Effector memory CD8-positive, alpha-beta T cell (primary cell): ENCODE results near the gene CCDC81.
"Not testable (repeated sequence)": the region's sequence is repeated elsewhere in the genome, so short reads cannot be mapped to it uniquely, and the experiment has no call there.

Experiments
- ATAC-seq: fragments of 150-1000 bp; cut with Tn5 transposase; replicated peaks from 2 replicates; pipeline ENCODE4 v1.10.0; 2021; ENCODE audit warnings: mild to moderate bottlenecking, moderate library complexity
- DNase-seq, 3 experiments: peaks; one replicate each; pipeline ENCODE4 v3.0.0; 2021
- H3K27ac Mint-ChIP-seq, 2 donors: one replicate each; pipeline ENCODE4 v1.8.0; 2022; ENCODE audit warnings: mild to moderate bottlenecking in 2 of 2, mixed read lengths in 2 of 2, moderate library complexity in 2 of 2
- H3K27me3 Mint-ChIP-seq, 2 donors: one replicate each; pipeline ENCODE4 v1.8.0; 2022; ENCODE audit warnings: mixed read lengths in 2 of 2
- H3K36me3 Mint-ChIP-seq: one replicate; pipeline ENCODE4 v1.8.0; 2022; ENCODE audit warnings: mild to moderate bottlenecking, moderate library complexity, mixed read lengths; ENCODE audit not compliant: insufficient read depth
- H3K4me1 Mint-ChIP-seq, 2 donors: one replicate each; pipeline ENCODE4 v1.8.0; 2022; ENCODE audit warnings: low read depth in 2 of 2, mixed read lengths in 2 of 2
- H3K4me3 Mint-ChIP-seq, 2 donors: one replicate each; pipeline ENCODE4 v1.8.0; 2022; ENCODE audit warnings: mild to moderate bottlenecking in 2 of 2, mixed read lengths in 2 of 2, moderate library complexity in 2 of 2
- H3K9me3 Mint-ChIP-seq, 2 donors: one replicate each; pipeline ENCODE4 v1.8.0; 2022; ENCODE audit warnings: mixed read lengths in 2 of 2

The CCDC81 gene

DNA sequence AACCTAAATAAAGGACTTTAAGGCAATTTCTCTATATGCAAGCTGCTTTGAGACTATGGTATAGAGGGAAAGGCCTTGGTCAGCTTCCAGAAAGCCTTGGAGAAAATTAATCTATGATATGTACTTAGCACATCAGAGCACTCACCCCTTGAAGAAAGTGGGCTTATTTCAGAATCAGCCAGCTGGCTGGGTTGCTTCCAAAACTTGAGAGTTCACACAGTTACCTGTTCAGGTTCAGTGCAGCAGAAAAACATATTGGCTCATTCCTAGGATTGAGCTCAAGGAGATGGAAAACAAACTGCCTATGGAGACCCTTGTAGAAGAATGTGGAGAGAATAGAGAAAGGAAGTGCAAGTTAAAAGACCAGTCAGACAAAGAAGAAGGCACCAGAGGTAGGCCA, 22.7 kb downstream of the CCDC81 start:
- no peaks in the 10 kb centered on the region for H3K27me3 Mint-ChIP-seq
- no peak for DNase-seq

DNA sequence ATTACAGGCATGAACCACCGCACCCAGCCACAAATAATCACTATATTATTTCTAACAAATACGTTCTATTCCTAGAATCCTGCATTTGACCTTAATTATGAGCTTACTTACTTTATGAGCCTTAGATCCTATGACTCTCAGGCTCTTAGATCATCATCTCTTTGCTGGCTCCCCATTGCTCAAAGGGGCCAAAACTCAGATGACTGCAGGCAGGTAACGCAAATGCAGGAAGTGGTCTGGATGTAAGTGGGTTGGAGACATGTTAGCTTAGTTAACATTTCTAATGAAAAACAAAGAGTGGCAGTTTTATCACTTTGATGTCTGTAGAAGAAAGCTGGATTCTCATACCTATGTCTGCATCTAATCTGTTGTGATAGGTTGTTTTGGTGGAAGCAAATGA, 23.4 kb downstream of the CCDC81 start:
- DNase-seq (no peak), ATAC-seq (no peak)
- H3K27ac Mint-ChIP-seq, result no peak overlapping the region
- no peaks in the 10 kb centered on the region for H3K36me3 Mint-ChIP-seq
- H3K9me3 Mint-ChIP-seq, result no peaks in the 10 kb centered on the region
- no peak overlapping the region for H3K4me3 Mint-ChIP-seq
- no peaks in the 10 kb centered on the region for H3K4me1 Mint-ChIP-seq
- H3K27me3 Mint-ChIP-seq, result no peaks in the 10 kb centered on the region

More for the DNA sequence above, 22.7 kb downstream of the CCDC81 start:
- no peak overlapping the region for H3K4me3 Mint-ChIP-seq
- no peaks in the 10 kb centered on the region for H3K4me1 Mint-ChIP-seq
- H3K9me3 Mint-ChIP-seq, result no peaks in the 10 kb centered on the region
- no peak overlapping the region for H3K27ac Mint-ChIP-seq
- ATAC-seq, result no peak
- no peaks in the 10 kb centered on the region for H3K36me3 Mint-ChIP-seq

DNA sequence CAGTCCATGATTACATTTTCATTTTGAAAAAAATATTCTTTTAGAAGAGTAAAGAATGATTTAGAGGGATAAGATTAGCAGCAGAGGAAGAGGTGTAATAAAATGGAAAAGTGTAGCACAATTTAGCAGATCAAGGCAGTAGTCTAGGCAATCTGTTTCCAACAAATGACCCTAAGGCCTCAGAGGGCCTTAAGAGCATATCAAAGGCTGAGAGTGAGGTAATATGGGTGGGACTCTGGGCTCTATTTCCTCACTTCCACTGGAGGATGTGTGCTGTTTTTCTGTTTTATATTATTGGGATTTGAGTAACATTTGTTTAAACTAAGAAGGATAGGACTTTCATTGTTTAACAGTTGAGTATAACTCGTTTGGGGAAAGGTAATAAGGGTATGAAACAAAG, 28.8 kb downstream of the CCDC81 start:
- DNase-seq, result no peak
- H3K27me3 Mint-ChIP-seq, result no peaks in the 10 kb centered on the region

DNA sequence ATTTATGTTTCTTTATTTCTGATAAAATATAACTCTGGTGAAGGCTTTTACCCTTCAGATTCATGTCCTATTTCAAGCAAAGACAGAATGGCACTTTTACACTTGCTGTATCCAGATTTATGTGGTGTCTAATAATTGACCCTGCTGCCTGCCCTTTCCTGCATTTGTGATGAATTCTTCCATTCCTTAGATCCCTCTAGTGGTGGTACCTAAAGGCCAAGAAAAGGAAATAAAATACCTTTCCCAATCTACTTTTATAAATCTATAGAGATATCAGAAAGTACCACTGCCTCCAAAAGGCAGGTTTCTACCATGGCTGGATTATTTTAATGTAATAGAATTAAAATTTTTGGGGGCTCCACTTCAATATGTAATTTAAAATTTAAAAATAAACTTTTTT, 34.2 kb downstream of the CCDC81 start:
- ATAC-seq (no peak), DNase-seq (no peak)
- Mint-ChIP-seq H3K9me3 (no peaks in the 10 kb centered on the region), H3K4me1 (no peaks in the 10 kb centered on the region), H3K27ac (no peak overlapping the region), H3K36me3 (no peaks in the 10 kb centered on the region), H3K27me3 (no peaks in the 10 kb centered on the region), H3K4me3 (no peak overlapping the region)

More for the DNA sequence above, 28.8 kb downstream of the CCDC81 start:
- no peaks in the 10 kb centered on the region for H3K36me3 Mint-ChIP-seq
- H3K27ac Mint-ChIP-seq, result no peak overlapping the region
- no peaks in the 10 kb centered on the region for H3K9me3 Mint-ChIP-seq
- no peak for ATAC-seq
- H3K4me3 Mint-ChIP-seq, result no peak overlapping the region
- no peaks in the 10 kb centered on the region for H3K4me1 Mint-ChIP-seq

DNA sequence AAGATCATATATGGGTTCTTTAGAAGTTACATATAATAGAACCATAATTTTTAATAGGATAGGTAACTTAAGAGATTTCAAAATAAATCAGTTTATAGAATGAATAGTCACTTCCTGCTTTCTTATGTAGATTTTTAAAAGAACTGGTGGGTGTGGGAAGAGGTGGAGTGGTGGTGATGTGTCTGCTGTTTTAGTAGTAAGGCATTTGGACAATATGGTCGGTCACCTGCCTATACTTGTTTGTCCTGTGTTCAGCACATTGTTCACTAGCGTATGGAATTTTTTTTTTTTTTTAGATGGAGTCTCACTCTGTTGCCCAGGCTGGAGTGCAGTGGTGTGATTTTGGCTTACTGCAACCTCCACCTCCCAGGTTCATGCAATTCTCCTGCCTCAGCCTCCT, 39.3 kb downstream of the CCDC81 start:
- H3K4me3 Mint-ChIP-seq, result no peak overlapping the region
- H3K9me3 Mint-ChIP-seq, result no peaks in the 10 kb centered on the region
- H3K4me1 Mint-ChIP-seq, result no peaks in the 10 kb centered on the region
- DNase-seq (no peak), ATAC-seq (no peak)
- H3K36me3 Mint-ChIP-seq, result no peaks in the 10 kb centered on the region
- H3K27me3 Mint-ChIP-seq, result no peaks in the 10 kb centered on the region
- no peak overlapping the region for H3K27ac Mint-ChIP-seq

DNA sequence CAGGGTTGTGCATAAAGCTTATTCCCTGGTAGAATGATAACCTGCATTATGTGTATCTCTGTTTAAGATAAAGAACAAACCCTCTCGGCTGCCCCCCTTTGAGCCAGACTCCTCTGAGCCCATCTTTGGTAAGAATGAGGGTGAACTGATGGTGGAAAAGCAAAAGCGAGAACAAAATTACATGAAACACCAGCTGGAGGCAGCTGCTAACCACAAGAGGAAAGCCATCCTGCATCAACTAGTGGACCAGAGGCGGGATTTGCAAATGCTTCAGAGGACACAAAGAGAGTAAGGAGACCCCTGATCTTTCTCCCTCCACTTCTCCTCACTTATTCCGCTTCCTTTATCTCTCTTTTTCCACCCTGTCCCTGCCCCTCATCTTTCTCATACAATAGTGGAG, 40.3 kb downstream of the CCDC81 start:
- no peaks in the 10 kb centered on the region for H3K36me3 Mint-ChIP-seq
- H3K9me3 Mint-ChIP-seq, result no peaks in the 10 kb centered on the region
- no peak for DNase-seq
- no peak overlapping the region for H3K27ac Mint-ChIP-seq
- no peak overlapping the region for H3K4me3 Mint-ChIP-seq
- H3K4me1 Mint-ChIP-seq, result no peaks in the 10 kb centered on the region
- no peak for ATAC-seq
- no peaks in the 10 kb centered on the region for H3K27me3 Mint-ChIP-seq

DNA sequence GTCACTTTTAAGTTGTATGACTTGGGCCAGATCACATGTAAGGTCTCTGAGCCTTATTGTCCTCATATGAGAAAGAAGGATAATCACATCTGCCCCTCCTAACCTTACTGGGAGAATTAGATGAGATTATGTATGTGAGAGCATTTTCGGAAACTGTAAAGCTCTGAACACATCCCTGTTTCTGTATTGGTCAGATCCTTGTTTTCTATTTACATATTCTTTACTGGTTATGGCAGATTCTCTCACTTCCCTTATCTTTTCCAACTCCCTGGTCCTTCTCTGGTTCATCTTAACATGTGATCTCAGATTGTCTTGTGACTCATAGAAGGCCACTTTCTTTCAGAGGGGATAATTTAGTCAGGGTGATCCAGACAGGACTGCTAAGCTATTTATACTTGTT, 41.8 kb downstream of the CCDC81 start:
- DNase-seq (no peak), ATAC-seq (no peak)
- no peaks in the 10 kb centered on the region for H3K36me3 Mint-ChIP-seq
- H3K4me1 Mint-ChIP-seq, result no peaks in the 10 kb centered on the region
- H3K27ac Mint-ChIP-seq, result no peak overlapping the region
- H3K4me3 Mint-ChIP-seq, result no peak overlapping the region
- no peaks in the 10 kb centered on the region for H3K9me3 Mint-ChIP-seq
- H3K27me3 Mint-ChIP-seq, result no peaks in the 10 kb centered on the region

DNA sequence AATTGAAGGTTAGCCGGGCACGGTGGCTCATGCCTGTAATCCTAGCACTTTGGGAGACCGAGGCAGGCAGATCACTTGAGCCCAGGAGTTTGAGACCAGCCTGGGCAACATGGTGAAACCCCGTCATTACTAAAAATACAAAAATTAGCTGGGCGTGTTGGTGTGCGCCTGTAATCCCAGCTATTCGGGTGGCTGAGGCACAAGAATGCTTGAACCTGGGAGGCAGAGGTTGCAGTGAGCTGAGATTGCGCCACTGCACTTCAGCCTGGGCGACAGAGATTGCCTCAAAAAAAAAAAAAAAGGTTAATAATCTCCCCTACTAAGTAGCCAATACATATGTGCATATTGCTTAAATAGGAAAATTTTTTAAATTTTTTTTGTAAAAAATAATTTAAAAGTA, 42.3 kb downstream of the CCDC81 start:
- DNase-seq, H3K36me3 Mint-ChIP-seq, H3K9me3 Mint-ChIP-seq, H3K27ac Mint-ChIP-seq, ATAC-seq, H3K4me1 Mint-ChIP-seq, H3K4me3 Mint-ChIP-seq, H3K27me3 Mint-ChIP-seq: not testable (repeated sequence)

DNA sequence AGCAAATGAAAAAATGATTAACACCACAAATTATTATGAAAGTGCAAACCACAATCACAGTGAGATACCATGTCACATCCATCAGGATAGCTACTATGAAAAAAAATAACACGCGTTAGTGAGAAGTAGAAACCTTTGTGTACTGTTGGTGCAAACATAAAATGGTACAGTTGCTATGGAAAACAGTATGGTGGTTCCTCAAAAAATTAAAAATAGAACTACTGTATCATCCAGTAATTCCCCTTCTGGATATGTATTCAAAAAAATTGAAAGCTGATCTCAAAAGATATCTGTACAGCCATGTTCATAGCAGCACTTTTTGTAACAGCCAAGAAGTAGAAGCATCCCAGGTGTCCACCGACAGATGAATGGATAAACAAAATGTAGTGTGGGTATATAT, 43.4 kb downstream of the CCDC81 start:
- Mint-ChIP-seq H3K27me3 (no peaks in the 10 kb centered on the region), H3K4me3 (no peak overlapping the region), H3K9me3 (no peaks in the 10 kb centered on the region), H3K4me1 (no peaks in the 10 kb centered on the region), H3K36me3 (no peaks in the 10 kb centered on the region), H3K27ac (no peak overlapping the region)
- ATAC-seq (no peak), DNase-seq (no peak)

DNA sequence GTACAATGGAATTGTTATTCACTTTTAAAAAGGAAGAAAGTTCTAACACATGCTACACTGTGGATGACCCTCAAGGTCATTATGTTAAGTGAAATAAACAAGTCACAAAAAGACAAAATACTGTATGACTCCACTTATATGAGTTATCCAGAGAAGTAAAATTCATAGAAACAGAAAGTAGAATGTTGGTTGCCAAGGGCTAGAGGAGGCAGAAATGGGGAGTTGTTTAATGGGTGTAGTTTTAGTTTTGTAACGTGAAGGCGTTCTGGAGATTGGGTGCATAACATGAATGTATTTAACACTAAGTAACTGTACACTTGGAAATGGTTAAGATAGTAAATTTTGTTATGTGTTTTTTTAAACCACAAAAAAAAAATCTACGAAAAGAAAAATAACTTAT, 43.8 kb downstream of the CCDC81 start:
- Mint-ChIP-seq H3K4me1 (no peaks in the 10 kb centered on the region), H3K36me3 (no peaks in the 10 kb centered on the region), H3K27me3 (no peaks in the 10 kb centered on the region), H3K9me3 (no peaks in the 10 kb centered on the region), H3K27ac (no peak overlapping the region), H3K4me3 (no peak overlapping the region)
- DNase-seq, result no peak
- ATAC-seq, result no peak

DNA sequence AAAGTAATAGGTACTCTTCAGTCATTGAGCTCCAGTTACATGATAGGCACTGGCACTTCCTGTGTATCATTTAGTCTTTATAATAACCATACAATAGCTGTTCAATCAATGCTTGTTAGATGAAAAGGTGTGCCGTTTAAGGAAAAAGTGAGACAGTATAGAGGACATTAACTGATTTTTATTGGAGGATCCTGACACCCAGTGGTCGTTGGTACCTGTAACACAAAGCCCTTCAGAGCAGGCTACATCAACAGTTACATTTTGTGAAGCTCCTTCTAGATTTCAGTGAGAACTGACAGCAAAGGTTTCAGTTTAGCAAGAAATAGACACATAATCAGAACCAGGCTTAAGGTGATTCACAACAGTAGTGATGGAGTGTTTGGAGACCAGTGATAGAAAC, 44.2 kb downstream of the CCDC81 start:
- ATAC-seq (no peak), DNase-seq (no peak)
- no peaks in the 10 kb centered on the region for H3K27me3 Mint-ChIP-seq
- no peaks in the 10 kb centered on the region for H3K36me3 Mint-ChIP-seq
- no peak overlapping the region for H3K4me3 Mint-ChIP-seq
- no peak overlapping the region for H3K27ac Mint-ChIP-seq
- no peaks in the 10 kb centered on the region for H3K4me1 Mint-ChIP-seq
- no peaks in the 10 kb centered on the region for H3K9me3 Mint-ChIP-seq

DNA sequence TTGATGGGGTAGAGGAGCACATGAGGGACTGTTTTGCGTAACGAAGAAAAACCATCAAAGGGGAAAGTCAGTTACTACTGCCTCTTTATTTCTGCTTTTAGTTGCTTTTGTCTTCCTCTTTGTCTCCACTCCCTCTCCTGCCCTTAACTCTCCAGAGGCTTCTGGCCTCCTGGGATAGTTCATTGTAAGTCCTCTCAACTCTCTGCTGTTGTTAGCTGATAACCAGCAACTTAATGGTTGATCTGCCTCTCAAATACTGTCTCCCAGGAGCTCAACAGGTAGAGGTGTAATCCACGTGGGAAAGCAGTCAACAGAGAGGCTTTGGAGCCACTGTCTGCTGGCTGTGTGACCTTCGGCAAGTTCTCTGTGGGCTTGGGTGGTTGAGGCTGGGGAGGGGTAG, 47.3 kb downstream of the CCDC81 start:
- H3K36me3 Mint-ChIP-seq, result no peaks in the 10 kb centered on the region
- H3K27ac Mint-ChIP-seq, result no peak overlapping the region
- no peak overlapping the region for H3K4me3 Mint-ChIP-seq
- no peaks in the 10 kb centered on the region for H3K27me3 Mint-ChIP-seq
- H3K4me1 Mint-ChIP-seq, result no peaks in the 10 kb centered on the region
- ATAC-seq (no peak), DNase-seq (no peak)
- no peaks in the 10 kb centered on the region for H3K9me3 Mint-ChIP-seq

DNA sequence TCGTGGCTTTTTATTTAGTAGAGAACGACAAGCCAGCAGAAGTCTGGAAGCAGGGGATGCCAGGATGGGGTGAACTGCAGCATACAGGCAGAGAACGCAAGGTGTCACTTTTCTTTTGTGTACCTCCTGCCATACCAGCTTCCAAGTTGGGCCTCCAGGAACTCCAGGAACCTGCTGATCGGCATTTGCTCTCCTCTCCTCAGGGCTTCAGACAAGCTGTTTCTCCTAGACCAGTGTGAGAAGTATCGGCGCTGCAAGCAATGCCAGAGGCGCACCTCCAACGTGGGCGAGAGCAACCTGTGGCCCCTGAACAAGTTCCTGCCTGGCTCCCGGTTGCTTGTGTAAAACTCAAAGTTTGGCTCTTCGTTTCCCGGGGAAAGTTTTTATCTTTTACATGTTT, 47.7 kb downstream of the CCDC81 start:
- Mint-ChIP-seq H3K36me3 (no peaks in the 10 kb centered on the region), H3K27me3 (no peaks in the 10 kb centered on the region), H3K4me1 (no peaks in the 10 kb centered on the region), H3K27ac (no peak overlapping the region), H3K4me3 (no peak overlapping the region), H3K9me3 (no peaks in the 10 kb centered on the region)
- ATAC-seq (no peak), DNase-seq (no peak)

DNA sequence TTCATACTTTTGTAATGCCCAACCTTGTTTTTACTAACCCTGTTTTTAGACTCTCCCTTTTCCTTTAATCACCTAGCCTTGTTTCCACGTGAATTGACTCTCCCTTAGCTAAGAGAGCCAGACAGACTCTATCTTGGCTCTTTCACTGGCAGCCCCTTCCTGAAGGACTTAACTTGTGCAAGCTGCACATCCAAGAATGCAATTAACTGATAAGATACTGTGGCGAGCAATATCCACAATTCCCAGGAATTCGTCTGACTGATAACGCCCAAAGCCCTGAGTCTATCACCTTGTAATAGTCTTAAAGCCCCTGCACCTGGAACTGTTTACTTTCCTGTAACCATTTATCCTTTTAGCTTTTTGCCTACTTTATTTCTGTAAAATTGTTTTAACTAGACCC, 48.8 kb downstream of the CCDC81 start:
- H3K9me3 Mint-ChIP-seq, H3K4me1 Mint-ChIP-seq, H3K4me3 Mint-ChIP-seq, DNase-seq, H3K36me3 Mint-ChIP-seq, H3K27ac Mint-ChIP-seq, ATAC-seq, H3K27me3 Mint-ChIP-seq: not testable (repeated sequence)

DNA sequence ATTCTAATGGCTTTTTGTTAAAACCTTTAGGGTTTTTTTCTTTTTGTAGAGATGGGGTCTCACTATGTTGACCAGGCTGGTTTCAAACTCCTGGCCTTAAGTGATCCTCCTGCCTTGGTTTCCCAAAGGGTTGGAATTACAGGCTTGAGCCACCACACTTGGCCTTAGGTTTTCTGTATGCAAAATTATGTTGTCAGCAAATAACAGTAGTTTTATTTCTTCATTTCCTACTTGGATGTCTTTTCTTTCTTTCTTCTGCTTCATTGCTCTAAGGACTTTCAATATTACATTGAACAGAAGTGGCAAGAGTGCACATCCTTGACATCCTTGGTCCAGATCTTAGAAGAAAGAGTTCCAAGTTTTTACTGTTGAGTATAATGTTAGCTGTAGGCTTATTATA, 52.8 kb downstream of the CCDC81 start:
- Mint-ChIP-seq H3K4me1 (no peaks in the 10 kb centered on the region), H3K27me3 (no peaks in the 10 kb centered on the region), H3K36me3 (no peaks in the 10 kb centered on the region), H3K4me3 (no peak overlapping the region), H3K27ac (no peak overlapping the region), H3K9me3 (no peaks in the 10 kb centered on the region)
- no peak for DNase-seq
- ATAC-seq, result no peak
